Activated T-cell treated with anti-CD3 and anti-CD28 coated beads for 4 hours (primary cell): ENCODE results near the gene TMEM72.

Source experiments
- DNase-seq: peaks from one replicate; pipeline ENCODE4 v3.0.0-alpha.2; 2020

The TMEM72 gene

GRCh38 chr10:44981172-44982113 lies 70.3 kb downstream of the TMEM72 start:
- DNase-seq: no peak

DNA sequence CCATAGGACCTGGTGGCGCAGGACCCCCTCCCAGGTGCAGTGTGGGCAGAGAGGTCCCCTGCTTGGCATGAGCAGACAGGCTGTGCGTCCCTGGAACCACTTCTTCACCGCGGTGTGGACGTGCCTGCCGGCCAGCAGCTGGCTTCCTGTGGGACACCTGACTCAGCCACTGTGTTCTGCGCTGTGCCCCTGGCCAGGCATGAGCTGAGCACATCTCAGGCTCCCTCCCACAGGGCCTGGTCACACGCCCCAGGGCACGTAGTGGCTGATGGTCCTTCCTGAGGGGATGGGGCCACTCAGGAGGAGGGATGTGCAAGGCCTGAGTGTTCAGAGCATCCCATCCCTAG lies 71.0 kb downstream of the TMEM72 start:
- DNase-seq: no peak

- DNase-seq: no peak
These were observed 71.4 kb downstream of the TMEM72 start for GRCh38 chr10:44982496-44982895.

GRCh38 chr10:44983066-44983894 lies 72.1 kb downstream of the TMEM72 start:
- DNase-seq: no peak

DNA sequence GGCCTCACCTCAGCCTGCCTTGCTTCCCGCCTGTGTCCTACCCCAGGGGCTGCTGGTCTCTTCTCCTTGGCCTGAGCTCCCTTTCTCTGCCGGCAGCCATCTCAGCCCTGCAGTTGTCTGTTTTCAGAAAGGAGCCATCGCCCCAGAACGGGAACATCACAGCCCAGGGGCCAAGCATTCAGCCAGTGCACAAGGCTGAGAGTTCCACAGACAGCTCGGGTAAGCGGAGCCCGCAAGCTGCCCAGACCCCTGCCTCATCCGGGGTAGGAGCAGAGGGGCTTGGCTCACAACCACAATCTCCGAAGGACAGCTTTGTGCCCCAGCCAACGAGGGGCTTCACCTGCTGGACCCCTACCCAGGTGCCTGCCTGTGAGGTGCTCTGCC lies 72.8 kb downstream of the TMEM72 start:
- no peak for DNase-seq

GRCh38 chr10:44984671-44985101 lies 73.5 kb downstream of the TMEM72 start:
- DNase-seq: no peak

DNA sequence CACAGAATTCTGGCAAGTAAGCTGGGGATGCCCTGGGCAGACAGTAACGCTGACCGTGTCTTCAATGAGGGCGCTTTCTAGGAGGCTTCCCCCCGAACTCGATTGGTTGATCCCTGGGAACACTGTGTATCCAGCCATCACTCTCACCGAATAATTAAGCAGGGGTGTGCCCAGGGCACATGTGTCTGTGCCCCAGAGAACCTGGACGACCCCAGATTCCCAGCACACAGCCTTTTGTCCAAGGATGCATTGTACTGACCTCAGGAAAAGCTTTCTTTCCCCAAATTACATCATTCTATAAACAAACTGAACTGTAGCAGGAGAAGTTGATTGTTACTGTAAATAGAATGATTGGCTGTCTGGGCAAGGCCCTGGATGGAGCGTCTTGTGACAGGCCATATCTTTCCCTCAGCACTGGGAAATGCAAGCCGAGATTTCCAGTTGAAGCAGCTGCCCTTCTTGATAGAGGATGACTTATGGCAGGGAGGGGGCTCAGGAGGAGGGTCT lies 74.1 kb downstream of the TMEM72 start:
- DNase-seq: no peak

DNA sequence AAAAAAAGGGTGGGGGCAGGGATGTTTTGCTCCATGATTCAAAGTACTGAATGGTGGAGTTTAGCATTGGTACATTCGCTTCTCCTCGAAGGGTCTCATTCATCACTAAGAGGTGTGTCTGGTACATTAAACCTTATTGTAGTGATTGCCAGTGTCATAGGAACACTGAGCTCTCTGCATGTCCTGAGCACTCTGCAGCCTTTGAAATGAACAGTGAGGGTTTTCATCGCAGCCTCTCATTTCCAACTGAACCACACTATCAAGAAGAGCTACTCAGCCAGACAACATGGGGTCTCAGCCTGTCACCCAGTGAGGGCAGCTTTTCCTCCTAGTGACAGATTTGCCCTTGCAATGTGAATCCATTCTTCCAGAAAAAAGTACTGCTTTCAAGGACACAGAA lies 75.0 kb downstream of the TMEM72 start:
- no peak for DNase-seq
